HG03280 (cell line): ENCODE results near the gene AGR2.
"Not testable (repeated sequence)": the region's sequence is repeated elsewhere in the genome, so short reads cannot be mapped to it uniquely, and the experiment has no call there.

Experiments used
- ATAC-seq: cut with Tn5 transposase; IDR thresholded peaks from one replicate; pipeline ENCODE4 v1.9.1; 2021; ENCODE audit warnings: mild to moderate bottlenecking, moderate library complexity; ENCODE audit not compliant: unreplicated experiment

Gene AGR2

DNA sequence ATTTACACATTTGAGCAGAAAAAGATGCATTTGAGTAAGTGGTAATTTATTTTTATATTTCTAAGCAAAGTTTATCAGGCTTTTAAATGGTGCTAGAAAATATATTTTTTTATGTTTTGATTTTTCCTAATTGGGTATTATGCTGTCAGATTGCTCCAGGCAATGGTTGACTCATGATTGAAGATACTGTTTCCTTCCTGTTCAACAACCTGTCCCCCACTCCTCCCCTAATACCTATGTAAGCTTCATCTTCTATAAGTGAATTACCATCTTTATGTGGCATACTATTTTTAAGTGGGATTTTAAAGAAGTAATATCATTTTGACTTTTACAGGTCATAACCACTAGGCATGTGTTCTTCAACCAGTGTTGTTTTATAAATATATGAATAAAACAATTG is 29.8 kb downstream of the AGR2 start:
- no peak for ATAC-seq

DNA sequence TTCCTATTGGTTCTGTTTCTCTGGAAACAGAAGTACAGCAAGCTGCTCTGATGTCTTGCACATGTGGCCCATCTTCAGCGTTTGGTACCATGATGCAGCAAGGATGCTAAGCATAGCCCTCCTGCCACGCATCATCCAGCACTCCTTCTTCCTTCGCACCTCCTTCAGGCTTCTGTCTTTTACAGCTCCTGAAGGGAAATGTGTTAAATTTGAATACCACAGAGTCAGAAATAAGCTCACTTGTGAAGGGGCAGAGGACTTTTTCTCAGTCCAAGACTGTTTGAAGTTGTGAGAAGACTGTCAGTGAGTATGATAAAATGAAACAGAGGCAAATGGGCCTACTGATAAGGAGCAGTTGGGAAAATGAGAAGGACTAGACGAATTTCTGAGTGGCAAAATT is 30.5 kb downstream of the AGR2 start:
- ATAC-seq, result no peak

DNA sequence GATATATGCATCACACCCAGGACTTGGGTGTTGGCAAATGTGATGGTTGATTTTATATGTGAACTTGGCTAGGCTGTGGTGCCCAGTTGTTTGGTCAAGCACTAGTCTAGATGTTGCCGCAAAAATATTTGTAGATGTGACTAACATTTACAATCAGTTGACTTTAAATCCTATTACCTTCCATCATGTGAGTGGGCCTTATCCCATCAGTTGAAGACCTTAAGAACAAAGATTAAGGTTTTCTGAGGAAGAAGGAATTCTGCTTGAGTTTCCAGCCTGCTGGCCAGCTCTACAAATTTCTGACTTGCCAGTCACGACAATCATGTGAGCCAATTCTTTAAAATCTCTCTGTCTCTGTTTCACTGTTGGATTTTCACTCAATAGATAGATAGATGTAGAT is 30.9 kb downstream of the AGR2 start:
- ATAC-seq, result no peak

DNA sequence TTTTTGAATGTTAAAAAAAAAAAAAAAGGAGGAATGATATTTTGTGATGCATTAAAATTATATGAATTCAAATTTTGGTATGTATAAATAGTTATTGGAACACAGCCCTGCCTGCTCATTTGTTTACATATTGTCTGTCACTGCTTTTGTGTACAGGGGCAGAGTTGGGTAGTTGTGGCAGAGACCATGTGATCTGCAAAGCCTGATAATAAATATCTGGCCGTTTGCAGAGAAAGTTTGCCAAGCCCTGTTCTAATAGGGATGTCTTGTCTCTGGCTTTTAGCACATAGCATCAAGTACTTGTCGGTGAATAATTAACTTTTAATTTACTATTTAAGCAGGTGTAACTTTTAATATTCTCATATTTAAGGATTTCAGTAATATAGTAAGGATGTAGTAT is 31.5 kb downstream of the AGR2 start:
- ATAC-seq, result no peak

DNA sequence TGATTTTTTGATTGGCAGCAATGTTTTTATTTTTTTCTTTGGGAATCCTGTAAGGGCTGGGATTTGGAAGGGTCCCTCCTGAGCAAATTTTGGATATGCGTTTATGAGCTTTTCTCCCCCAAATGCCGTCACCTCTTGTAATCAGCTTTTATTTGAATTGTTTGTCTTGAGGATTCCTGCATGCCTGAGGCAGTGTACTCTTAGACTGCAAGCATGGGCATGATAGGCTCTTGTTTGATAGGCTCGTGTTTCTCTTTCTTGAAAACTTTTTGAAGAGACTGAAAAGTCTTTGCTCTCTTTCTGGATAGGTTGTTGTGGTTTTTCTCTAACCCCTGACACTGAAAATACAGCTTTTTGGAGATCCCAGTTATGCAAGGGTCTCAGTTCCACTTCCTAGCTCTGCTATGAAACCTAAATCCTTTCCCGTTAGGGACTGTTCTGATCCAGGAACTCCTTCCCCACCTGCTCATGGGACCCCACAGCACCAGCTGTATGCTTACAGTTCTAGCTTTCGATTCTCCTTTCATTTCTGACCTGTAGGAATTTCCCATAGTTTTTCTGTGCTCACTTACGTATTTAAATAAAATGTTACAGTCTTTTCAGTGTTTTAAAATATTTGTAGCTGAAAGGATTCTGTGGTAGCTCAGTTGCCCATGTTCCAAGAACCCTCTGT is 34.0 kb downstream of the AGR2 start:
- no peak for ATAC-seq

DNA sequence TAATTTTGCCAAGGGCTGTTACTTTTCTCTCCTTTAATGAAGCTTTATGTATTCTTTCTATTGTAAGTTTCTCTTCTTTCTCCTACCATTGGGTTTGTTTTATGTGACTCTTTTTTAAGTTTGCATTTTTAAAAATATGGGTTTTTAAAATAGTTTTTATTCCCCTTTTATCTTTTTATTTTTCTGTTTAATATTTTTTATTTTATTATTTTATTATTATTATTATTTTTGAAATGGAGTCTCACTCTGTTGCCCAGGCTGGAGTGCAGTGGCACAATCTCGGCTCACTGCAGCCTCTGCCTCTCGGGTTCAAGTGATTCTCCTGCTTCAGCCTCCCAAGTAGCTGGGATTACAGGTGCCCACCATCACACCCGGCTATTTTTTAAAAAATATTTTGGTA is 34.8 kb downstream of the AGR2 start:
- not testable (repeated sequence) for ATAC-seq

DNA sequence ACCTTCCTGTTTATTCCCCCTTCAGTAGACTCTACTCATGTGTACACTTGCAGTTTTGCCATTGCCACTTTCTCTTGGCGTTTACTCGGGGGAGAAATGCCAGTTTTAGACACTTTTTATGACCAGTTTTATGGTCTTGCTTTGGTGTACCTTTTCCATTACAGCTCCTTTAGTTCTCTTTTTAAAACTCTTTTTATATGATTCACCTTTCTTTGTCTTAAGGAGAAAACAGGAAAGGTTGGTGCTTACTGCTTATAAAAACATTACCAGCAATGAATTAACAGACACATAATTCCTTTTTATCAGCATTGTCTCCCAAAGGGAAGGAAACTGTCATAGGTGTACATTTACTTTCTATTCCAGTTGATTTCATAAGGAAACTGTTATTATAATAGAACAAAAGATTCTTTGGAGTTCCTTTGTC is 39.4 kb downstream of the AGR2 start:
- ATAC-seq, result no peak

DNA sequence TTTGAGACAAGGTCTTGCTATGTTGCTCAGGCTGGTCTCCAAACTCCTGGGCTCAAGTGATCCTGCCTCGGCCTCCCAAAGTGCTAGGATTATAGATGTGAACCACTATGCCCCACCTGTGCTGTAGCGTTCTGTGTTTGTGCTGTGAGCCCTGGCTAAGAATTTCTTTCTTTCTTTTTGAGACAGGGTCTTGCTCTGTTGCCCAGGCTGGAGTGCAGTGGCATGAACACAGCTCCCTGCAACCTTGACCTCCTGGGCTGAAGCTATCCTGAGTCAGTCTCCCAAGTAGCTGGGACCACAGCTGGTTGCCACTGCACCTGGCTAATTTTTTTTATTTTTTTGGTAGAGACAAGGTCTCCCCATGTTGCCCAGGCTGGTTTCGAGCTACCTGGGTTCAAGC is 39.9 kb downstream of the AGR2 start:
- ATAC-seq, result no peak

DNA sequence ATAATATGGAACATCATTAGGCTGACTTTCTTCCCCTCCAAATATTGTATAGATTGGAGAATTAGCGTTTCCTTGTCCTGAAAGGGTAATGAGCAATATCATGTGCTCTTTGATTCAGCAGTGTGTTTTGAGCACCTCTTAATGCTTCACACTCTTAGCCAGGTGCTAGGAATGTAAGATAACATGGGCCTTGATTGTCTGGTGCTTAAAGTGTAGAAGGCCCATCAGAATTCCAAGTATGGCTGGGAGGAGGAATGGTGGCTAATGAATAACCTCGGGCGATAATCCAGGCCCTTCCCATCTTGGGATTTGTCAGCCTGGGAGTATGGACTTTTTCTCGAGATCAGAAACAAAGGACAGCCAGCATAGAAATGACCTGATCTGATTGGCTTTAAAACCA is 42.6 kb downstream of the AGR2 start:
- ATAC-seq, result no peak

DNA sequence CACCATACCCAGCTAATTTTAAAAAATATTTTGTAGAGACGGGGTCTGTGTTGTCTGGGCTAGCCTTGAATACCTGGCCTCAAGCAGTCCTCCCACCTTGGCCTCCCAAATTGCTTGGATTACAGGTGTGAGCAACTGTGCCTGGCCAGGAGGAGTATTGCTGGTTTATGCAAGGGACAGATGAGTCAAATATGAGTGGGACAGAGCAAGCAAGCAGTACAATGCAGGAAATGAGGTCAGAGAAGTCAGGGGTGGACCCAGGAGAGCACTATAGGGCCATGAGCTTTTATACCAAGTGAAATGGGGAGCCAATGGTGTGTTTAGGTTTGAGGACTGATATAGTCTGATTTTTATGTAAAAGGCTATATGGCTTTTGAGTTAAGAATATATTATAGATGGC is 45.0 kb downstream of the AGR2 start:
- ATAC-seq, result no peak

DNA sequence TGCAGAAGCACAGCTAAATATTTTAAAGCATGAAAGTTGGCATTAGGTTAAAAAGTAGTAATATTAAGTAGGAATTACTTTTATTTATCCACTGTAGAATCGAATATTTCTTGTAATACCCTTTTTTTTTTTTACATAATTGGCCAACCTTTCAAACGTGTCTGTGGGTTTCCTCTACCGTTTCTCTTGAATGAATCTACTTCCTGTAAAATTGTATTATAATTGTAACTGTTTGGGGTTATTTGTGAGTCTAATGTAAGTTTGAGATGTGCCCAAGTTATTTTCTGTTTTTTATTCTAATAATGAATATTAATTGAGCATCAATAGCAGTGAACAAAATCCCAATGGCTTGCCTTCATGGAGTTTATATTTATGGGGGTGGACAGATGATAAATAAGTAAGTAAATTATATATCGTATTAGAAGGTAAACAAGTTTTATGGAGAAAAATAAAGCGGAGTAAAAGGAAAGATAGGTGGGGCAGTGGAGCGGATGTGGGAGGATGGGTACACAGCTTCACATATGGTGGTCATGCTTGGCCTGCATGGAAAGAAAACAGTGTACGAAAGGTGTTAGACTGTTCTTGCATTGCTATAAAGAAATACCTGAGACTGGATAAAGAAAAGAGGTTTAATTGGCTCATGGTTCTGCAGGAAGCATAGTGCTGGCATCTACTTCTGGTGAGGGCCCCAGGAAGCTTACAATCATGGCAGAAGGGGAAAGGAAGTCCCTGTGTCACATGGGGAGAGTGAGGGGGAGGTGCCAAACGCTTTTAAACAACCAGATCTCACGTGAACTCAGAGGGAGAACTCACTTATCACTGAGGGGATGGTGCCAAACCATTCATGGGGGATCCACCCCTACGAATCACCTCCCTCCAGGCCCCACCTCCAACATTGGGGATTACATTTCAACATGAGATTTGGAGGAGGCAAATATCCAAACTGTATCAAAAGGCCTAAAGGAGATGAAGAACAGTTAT is 45.9 kb downstream of the AGR2 start:
- no peak for ATAC-seq

DNA sequence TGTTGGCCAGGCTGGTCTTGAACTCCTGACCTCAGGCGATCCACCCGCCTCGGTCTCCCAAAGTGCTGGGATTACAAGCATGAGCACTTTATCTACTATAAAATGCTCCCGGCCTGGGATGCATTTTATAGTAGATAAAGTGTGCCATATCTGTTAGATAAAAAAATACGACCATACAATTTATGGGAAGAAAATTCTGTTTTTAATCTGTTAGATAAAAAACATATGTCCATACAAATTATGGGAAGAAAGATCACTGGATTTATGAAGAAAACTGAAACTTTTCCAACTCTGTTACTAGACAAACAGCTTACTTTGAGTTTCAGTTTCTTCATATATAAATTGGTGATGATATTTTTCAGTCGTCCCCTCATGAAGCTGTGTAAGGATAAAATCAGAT is 46.8 kb downstream of the AGR2 start:
- ATAC-seq, result no peak

DNA sequence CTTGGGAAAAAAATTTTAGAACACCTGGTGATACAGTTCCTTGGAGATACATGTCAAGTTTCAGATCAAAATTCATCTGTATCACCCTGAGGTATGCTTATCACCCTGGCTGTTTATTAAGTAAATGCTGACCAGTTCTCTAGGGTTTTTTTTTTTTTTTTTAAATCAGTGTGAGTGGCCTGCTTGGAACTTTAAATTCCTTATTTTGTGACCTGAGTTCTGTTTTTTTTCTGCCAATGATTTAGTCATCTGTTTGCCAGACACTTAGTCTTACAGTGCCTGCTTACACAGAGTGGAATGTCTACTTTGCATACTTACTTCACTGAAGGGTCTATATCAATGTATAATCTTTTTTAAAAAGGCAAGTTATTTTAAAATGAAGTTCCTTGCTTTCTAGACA is 49.4 kb downstream of the AGR2 start:
- no peak for ATAC-seq

DNA sequence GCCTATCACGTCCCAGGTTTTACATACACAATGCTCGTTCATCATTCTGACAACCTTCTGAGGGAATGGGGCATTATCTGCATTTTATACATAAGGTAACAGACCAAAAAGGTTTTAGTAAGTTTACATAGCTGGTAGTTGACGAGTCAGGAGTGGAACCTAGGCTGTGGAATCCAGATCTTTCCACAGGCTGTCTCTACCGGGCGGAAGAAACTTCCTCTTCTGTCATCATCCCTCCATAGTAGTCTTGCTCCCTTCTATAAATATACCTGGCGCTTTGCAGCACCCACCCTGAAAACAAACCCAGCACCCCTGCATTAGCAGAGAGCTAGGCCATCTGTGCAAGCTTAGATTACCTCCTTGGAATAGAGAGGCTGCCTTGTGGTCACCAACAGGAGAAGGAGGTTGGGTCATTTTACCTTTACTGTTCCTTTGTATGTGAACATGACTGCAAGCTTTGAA is 49.9 kb downstream of the AGR2 start:
- no peak for ATAC-seq

DNA sequence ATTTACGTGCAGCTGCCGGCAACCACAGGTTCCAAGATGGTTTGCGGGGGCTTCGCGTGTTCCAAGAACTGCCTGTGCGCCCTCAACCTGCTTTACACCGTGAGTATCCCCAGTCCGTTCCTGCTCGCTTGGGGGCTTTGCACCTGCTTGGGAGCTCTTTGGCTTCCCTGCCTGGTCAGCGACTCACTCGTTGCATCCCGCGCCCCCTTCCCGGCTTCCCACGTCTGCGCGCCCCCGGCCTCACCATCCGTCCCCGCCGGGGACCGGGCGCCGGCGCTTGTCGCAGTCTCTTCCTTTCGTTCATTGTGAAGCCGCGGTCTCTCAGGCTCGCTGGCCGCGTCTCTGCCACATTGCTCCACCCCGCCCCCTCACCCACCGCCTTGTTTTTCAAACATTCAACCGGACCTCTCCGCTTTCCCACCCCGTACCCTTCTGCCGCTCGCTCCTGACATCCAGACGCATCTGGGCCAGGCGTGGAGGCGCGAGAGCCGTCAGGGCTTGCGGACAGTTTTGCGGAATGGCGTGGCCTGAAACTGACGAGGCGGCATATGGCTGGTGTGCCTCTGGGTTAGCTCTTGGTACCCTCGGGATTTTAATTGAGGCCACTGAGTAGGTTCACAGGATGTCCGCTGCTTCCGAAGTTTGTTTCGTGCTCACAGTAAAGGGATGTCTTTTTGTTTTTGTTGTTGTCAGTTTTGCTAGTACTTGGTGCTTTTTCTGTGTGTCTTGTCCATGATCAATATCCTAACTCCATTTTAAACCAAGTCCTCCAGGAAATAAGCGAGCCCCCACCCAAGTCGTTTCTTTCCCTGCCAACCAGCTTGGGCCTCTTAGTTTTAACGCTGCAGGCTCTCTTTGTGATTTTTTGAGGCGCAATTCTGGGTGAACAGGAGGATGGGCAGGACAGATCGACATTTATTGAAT is 50.6 kb downstream of the AGR2 start:
- ATAC-seq, result peak; percentile 33

DNA sequence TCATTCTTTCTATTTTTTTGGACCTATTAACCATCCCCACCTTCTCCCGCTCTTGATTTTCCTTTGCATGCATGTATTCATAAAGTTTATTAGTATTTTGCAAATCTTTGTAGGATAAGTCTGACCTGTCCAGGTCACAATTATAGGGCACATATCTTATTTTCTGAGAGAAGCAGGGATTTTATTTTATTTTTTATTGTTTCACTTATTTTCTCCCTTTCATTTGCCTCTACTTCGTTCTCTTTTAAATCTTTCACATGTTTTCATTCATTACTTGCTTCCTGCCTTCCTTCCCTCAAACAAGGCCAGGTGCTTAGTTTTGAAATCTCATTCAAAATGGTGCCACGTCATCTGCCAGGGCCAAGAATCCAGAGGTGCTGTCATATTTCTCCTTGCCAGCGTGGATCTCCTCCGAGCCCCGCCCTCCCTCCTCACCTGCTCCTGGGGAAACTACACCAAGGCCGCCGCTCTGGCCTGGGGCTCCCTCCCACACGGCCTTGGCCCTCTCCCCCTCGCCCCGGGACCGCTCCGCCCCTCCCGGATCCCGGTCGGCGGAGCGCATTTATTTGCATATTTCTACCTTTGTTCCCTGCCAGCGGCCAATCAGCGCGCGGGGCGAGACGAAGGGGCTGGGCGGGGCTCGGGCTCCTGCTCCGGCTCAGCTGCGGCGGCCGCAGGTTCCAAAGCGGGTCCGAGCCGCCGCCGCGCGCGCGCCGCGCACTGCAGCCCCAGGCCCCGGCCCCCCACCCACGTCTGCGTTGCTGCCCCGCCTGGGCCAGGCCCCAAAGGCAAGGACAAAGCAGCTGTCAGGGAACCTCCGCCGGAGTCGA is 51.5 kb downstream of the AGR2 start, which contains the start of gene TSPAN13:
TSPAN13 (plus strand) TSS at position 654 of the 830 bp plus-strand sequence. CDS start 213 bp downstream, outside the sequence.
- peak; percentile 77 for ATAC-seq

DNA sequence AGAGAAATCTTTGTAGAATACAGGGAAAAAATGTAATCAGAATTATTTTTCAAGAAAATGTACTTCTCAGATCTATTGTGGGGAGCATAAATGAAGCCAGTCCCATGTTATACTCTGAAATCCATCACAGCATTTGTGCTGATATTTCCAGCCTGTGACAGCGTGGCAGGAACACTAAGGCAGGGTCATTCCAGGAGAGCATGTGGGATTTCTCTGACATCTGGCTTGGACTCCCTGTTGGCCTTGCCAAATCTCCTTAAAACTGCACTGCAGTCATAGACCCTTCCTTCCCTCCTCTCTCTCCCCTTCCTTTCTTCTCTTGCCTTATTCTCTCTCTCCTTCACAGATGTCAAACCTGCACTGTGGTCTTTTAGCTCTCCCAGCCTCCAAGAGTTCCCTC is 57.7 kb downstream of the AGR2 start:
- ATAC-seq, result no peak

DNA sequence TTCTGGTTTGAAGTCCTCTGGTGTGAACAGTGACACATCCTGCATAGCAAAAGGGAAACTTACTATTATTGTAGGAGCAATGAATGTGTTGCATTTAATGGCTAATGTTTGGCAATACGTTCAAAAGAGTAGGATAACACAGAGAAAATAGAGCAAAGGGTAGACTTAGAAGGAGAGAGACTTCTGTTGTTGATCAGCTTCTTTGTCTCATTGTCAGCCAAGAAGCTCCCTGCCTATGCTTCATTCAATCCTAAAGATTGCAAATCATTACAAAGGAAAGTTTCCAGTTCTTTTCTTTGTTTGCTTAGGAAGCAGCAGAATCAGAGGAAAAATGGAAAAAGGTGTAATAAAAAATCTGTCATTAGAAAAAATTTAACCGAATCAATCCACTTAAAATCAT is 59.2 kb downstream of the AGR2 start:
- ATAC-seq, result no peak

DNA sequence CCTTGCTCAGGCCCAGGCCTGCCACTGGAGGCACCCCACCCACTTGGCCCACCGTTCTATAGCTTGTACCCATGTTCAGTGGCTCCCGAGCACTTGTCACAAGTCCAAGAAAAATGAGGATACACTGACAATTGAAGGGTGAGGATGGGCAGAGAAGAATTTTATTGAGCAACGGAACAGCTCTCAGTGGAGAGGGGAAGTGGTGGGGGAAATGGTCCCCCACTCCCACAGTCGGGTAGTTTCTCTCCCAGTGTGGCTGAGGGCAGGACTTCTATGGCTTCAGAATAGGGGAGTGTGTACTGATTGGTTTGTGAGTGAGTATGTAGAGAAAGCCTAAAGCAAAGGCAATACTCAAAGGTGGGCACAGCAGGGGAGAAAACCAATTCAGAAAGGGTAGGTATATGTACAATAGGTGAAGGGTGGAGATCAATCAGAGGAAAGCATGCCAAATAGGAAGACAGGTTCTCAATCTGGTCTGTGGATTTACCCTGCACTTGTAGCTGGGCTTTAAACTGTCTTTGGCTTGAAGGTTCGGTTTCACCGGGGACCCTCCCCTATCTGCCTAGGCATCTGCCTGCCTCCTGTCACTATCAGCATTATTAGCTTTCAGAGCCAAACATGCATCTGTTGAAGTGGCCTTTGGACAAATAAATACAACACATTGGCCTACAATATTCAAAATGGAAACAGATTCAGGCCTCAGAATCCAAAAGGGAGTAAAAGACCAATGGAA is 60.1 kb downstream of the AGR2 start:
- ATAC-seq, result no peak
